ENCODE results near the gene ASPSCR1. TPM values are rescaled to one million over a fixed set of nuclear protein-coding genes. Genes with fewer than 3 reads are reported as not detected.

The ASPSCR1 gene
- total and polyA plus RNA-seq, 2 of the 4 experiments (the other 2 are of a cell fraction): 7.2 to 17.2 TPM

- peak overlapping the region; percentile 51 for H3K27ac ChIP-seq (ENCODE audit: insufficient read depth, low read length)
- ChIA-PET POLR2A (ENCODE audit: unreplicated experiment) (no interaction called here), CTCF (no interaction called here)
- no peak overlapping the region; the same call in 1 of the 2 replicates for H3K14ac ChIP-seq (replicated peaks; ENCODE audit: low read depth, low read length)
- H3K4me1 ChIP-seq (ENCODE audit: control insufficient read depth, insufficient read depth, low read length): peaks cover 10% of the 10 kb centered on the region
- DNase-seq: peak; percentile 24
- dilution Hi-C loops (cut with HindIII; ENCODE audit: low sequenced_read_pairs, unreplicated experiment) (no loop called here), in situ Hi-C loops (cut with MboI; ENCODE audit: low sequenced_read_pairs) (no loop called here), intact Hi-C loops (cut with micrococcal nuclease) (no loop called here)
- no peak overlapping the region for H3K18ac ChIP-seq (ENCODE audit: low read depth, low read length)
- peak overlapping the region; percentile 25; the same call in 1 of the 2 replicates for H4K5ac ChIP-seq (ENCODE audit: low read depth, low read length)
- no peak overlapping the region for H2BK15ac ChIP-seq (ENCODE audit: low read depth, low read length)
- H3K9me1 ChIP-seq (ENCODE audit: insufficient read depth, low read length): no peaks in the 10 kb centered on the region; the same call in 1 of the 2 replicates
- H2AK9ac ChIP-seq (replicated peaks; ENCODE audit: low read depth, low read length, poor library complexity): peak overlapping the region; percentile 98
- no peak overlapping the region; the same call in 1 of the 2 replicates for H3K23ac ChIP-seq (ENCODE audit: low read depth, low read length)
- no peak overlapping the region; the same call in 1 of the 2 replicates for H4K91ac ChIP-seq (ENCODE audit: insufficient read depth, low read depth, low read length)
- no peak overlapping the region for H2BK20ac ChIP-seq (ENCODE audit: low read depth, low read length)
- H2AK5ac ChIP-seq (ENCODE audit: low read depth, low read length): peak overlapping the region; percentile 43
- H4K8ac ChIP-seq (ENCODE audit: low read depth in 2 of 2, low read length in 2 of 2): peak overlapping the region; percentile 34 to 67; a peak in 3 of 4 replicates
- H3K79me1 ChIP-seq (ENCODE audit: low read depth in 1 of 2, low read length in 2 of 2): peaks cover 5 to 36% of the 10 kb centered on the region in 2 experiments; a peak in 3 of 4 replicates
- H3K9ac ChIP-seq (ENCODE audit: low read depth, low read length): peak overlapping the region; percentile 76
- H4K20me1 ChIP-seq (ENCODE audit: insufficient read depth, low read length): peaks cover 3% of the 10 kb centered on the region; the same call in 1 of the 2 replicates
- BruUV-seq (replicated peaks): no TSS peak
- peak overlapping the region; percentile 100 for H2AFZ ChIP-seq (replicated peaks; ENCODE audit: low read length, poor library complexity)
- peak overlapping the region; percentile 29 for H3K4ac ChIP-seq (ENCODE audit: low read depth, low read length)
- no peak overlapping the region for H3K56ac ChIP-seq (ENCODE audit: extremely low read depth, insufficient read depth, low read length)
- H3K9me3 ChIP-seq (ENCODE audit: control insufficient read depth, insufficient read depth, low read length): no peaks in the 10 kb centered on the region
- H3K4me3 ChIP-seq (ENCODE audit: insufficient read depth, low read depth, low read length): peak overlapping the region; percentile 57
- peak; percentile 68 for ATAC-seq (ENCODE audit: low read depth)
- peaks cover 32% of the 10 kb centered on the region for H3K36me3 ChIP-seq (ENCODE audit: control insufficient read depth, insufficient read depth, low read length)
- no peak overlapping the region for H2BK120ac ChIP-seq (ENCODE audit: low read depth, low read length)
- peak overlapping the region; percentile 88 for H3K4me2 ChIP-seq (ENCODE audit: low read depth, low read length)
- peak overlapping the region; percentile 21 for H2BK5ac ChIP-seq (ENCODE audit: low read depth, low read length, poor library complexity, severe bottlenecking)
- no peaks in the 10 kb centered on the region for H3K27me3 ChIP-seq (ENCODE audit: control insufficient read depth, insufficient read depth, low read length)
- WGBS, 2 experiments (ENCODE audit: extremely low coverage in 2 of 2, insufficient read length in 1 of 2): 1% methylated on average over 18 of the region's 47 CpGs; no CpG with 5 or more reads in 1 of the 2 experiments
- TF ChIP-seq RCOR1 (IDR thresholded peaks at IDR 0.05; ENCODE audit: insufficient replicate concordance, low read length) (no peak), FOS (IDR thresholded peaks at IDR 0.05; ENCODE audit: low read depth, low read length) (no peak), CEBPB (IDR thresholded peaks at IDR 0.05; ENCODE audit: low read depth, low read length) (no peak), MXI1 (IDR thresholded peaks at IDR 0.05; ENCODE audit: borderline replicate concordance, low read depth, low read length) (peak; percentile 97), RAD21 (IDR thresholded peaks at IDR 0.05; ENCODE audit: low read length) (no peak), POLR2A (IDR thresholded peaks at IDR 0.05; ENCODE audit: low read depth, low read length) (peak; percentile 46; the same call in 1 of the 2 replicates), MAFK (IDR thresholded peaks at IDR 0.05; ENCODE audit: low read depth, low read length) (no peak), MAZ (IDR thresholded peaks at IDR 0.05; ENCODE audit: borderline replicate concordance, low read depth, low read length) (no peak), RFX5 (IDR thresholded peaks at IDR 0.05; ENCODE audit: low read depth, low read length) (no peak), CHD1 (IDR thresholded peaks at IDR 0.05; ENCODE audit: low read depth, low read length) (no peak), SMC3 (IDR thresholded peaks at IDR 0.05; ENCODE audit: low read depth, low read length) (no peak), ELK1 (IDR thresholded peaks at IDR 0.05; ENCODE audit: borderline replicate concordance, low read depth, low read length) (no peak), NFE2L2 (IDR thresholded peaks at IDR 0.05; ENCODE audit: low read depth, low read length) (no peak), BHLHE40 (IDR thresholded peaks at IDR 0.05; ENCODE audit: low read depth, low read length) (no peak)
- TF ChIP-seq, protein P1, sequence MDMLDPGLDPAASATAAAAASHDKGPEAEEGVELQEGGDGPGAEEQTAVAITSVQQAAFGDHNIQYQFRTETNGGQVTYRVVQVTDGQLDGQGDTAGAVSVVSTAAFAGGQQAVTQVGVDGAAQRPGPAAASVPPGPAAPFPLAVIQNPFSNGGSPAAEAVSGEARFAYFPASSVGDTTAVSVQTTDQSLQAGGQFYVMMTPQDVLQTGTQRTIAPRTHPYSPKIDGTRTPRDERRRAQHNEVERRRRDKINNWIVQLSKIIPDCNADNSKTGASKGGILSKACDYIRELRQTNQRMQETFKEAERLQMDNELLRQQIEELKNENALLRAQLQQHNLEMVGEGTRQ (IDR thresholded peaks at IDR 0.05; ENCODE audit: low read depth, low read length): no peak
- TF ChIP-seq, protein P2, sequence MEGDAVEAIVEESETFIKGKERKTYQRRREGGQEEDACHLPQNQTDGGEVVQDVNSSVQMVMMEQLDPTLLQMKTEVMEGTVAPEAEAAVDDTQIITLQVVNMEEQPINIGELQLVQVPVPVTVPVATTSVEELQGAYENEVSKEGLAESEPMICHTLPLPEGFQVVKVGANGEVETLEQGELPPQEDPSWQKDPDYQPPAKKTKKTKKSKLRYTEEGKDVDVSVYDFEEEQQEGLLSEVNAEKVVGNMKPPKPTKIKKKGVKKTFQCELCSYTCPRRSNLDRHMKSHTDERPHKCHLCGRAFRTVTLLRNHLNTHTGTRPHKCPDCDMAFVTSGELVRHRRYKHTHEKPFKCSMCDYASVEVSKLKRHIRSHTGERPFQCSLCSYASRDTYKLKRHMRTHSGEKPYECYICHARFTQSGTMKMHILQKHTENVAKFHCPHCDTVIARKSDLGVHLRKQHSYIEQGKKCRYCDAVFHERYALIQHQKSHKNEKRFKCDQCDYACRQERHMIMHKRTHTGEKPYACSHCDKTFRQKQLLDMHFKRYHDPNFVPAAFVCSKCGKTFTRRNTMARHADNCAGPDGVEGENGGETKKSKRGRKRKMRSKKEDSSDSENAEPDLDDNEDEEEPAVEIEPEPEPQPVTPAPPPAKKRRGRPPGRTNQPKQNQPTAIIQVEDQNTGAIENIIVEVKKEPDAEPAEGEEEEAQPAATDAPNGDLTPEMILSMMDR (conservative IDR thresholded peaks at IDR 0.05; ENCODE audit: low read depth, low read length): no peak
These were observed 87.8 kb downstream of the ASPSCR1 start for GRCh38 chr17:82065193-82065637.
